HG03558 (cell line): ENCODE data around the gene FBN2.

Experiments
- ATAC-seq: cut with Tn5 transposase; IDR thresholded peaks from one replicate; pipeline ENCODE4 v1.9.1; 2021; ENCODE audit warnings: moderate number of reproducible peaks; ENCODE audit not compliant: unreplicated experiment; ENCODE audit errors: extremely low read depth

Gene FBN2

GRCh38 chr5:128384068-128384467 lies 154.0 kb downstream of the FBN2 start:
- ATAC-seq = no peak

GRCh38 chr5:128380337-128380736 lies 157.7 kb downstream of the FBN2 start:
- no peak for ATAC-seq

- no peak for ATAC-seq
Measured at GRCh38 chr5:128378632-128379031, 159.4 kb downstream of the FBN2 start.

GRCh38 chr5:128378196-128378595 lies 159.8 kb downstream of the FBN2 start:
- ATAC-seq = no peak

- ATAC-seq = no peak
Measured at GRCh38 chr5:128376577-128376976, 161.5 kb downstream of the FBN2 start.

GRCh38 chr5:128366147-128366546 lies 171.9 kb downstream of the FBN2 start:
- ATAC-seq = no peak

- no peak for ATAC-seq
Measured at GRCh38 chr5:128362370-128362769, 175.7 kb downstream of the FBN2 start.

- ATAC-seq = no peak
Measured at GRCh38 chr5:128358826-128359225, 179.2 kb downstream of the FBN2 start.

GRCh38 chr5:128357226-128357625 lies 180.8 kb downstream of the FBN2 start:
- no peak for ATAC-seq

GRCh38 chr5:128355961-128356360 lies 182.1 kb downstream of the FBN2 start:
- no peak for ATAC-seq

GRCh38 chr5:128353441-128354107 lies 184.5 kb downstream of the FBN2 start:
- ATAC-seq = no peak

- no peak for ATAC-seq
Measured at GRCh38 chr5:128350705-128351104, 187.3 kb downstream of the FBN2 start.

- ATAC-seq = no peak
Measured at GRCh38 chr5:128349044-128349858, 188.8 kb downstream of the FBN2 start.

GRCh38 chr5:128346038-128346437 lies 192.0 kb downstream of the FBN2 start:
- ATAC-seq = no peak

- no peak for ATAC-seq
Measured at GRCh38 chr5:128345247-128345646, 192.8 kb downstream of the FBN2 start.

- no peak for ATAC-seq
Measured at GRCh38 chr5:128343168-128343567, 194.9 kb downstream of the FBN2 start.

- ATAC-seq = no peak
Measured at GRCh38 chr5:128341056-128341455, 197.0 kb downstream of the FBN2 start.

- ATAC-seq = no peak
Measured at GRCh38 chr5:128340648-128341047, 197.4 kb downstream of the FBN2 start.

GRCh38 chr5:128339585-128339984 lies 198.5 kb downstream of the FBN2 start:
- no peak for ATAC-seq

- no peak for ATAC-seq
Measured at GRCh38 chr5:128338649-128339048, 199.4 kb downstream of the FBN2 start.

- ATAC-seq = no peak
Measured at GRCh38 chr5:128335339-128335738, 202.7 kb downstream of the FBN2 start.
